Smooth muscle cell (in vitro differentiated cells): Measurements from ENCODE around the gene HDGFL2. TPM values are rescaled to one million over a fixed set of nuclear protein-coding genes. Genes with fewer than 3 reads are reported as not detected.

Source experiments
- DNase-seq: peaks from one replicate; lab custom pipeline; 2025; ENCODE audit not compliant: unreplicated experiment; lab: John Stamatoyannopoulos, UW
- H2AFZ ChIP-seq: fragments of 200-600 bp; sonication (generic); 2 replicates; pipeline ENCODE4 v1.6.0; 2016; ENCODE audit warnings: antibody characterized with exemption, low read depth, mild to moderate bottlenecking
- H3F3A ChIP-seq: fragments of 200-600 bp; sonication (generic); 2 replicates; pipeline ENCODE4 v1.6.0; 2017; ENCODE audit warnings: antibody characterized with exemption, low read depth
- H3K27ac ChIP-seq: fragments of 200-600 bp; sonication (generic); 2 replicates; pipeline ENCODE4 v1.5.1; 2016; ENCODE audit warnings: low read depth, mild to moderate bottlenecking
- H3K27me3 ChIP-seq: fragments of 200-600 bp; sonication (generic); 2 replicates; pipeline ENCODE4 v1.6.1; 2016; ENCODE audit warnings: low read depth, mild to moderate bottlenecking
- H3K36me3 ChIP-seq: fragments of 200-600 bp; sonication (generic); 2 replicates; pipeline ENCODE4 v1.5.1; 2016; ENCODE audit warnings: low read depth
- H3K4me1 ChIP-seq: fragments of 200-600 bp; sonication (generic); 2 replicates; pipeline ENCODE4 v1.5.1; 2016; ENCODE audit warnings: low read depth
- H3K4me2 ChIP-seq: fragments of 200-600 bp; sonication (generic); 2 replicates; pipeline ENCODE4 v1.6.0; 2016; ENCODE audit warnings: mild to moderate bottlenecking
- H3K4me3 ChIP-seq: fragments of 200-600 bp; sonication (generic); 2 replicates; pipeline ENCODE4 v1.5.1; 2016; ENCODE audit warnings: mild to moderate bottlenecking
- H3K79me2 ChIP-seq: fragments of 200-600 bp; sonication (generic); 2 replicates; pipeline ENCODE4 v1.6.0; 2016; ENCODE audit warnings: low read depth, mild to moderate bottlenecking
- H3K9ac ChIP-seq: fragments of 200-600 bp; sonication (generic); 2 replicates; pipeline ENCODE4 v1.6.0; 2016; ENCODE audit warnings: low read depth
- H3K9me3 ChIP-seq: fragments of 200-600 bp; sonication (generic); replicated peaks from 2 replicates; pipeline ENCODE4 v1.5.1; 2016; ENCODE audit warnings: low read depth
- H4K20me1 ChIP-seq: fragments of 200-600 bp; sonication (generic); 2 replicates; pipeline ENCODE4 v1.6.0; 2016; ENCODE audit warnings: low read depth
- WGBS: methylation state at CpG from one replicate; pipeline ENCODE4 v1.1.7; 2016; ENCODE audit warnings: low lambda C conversion rate; 5-methylcytosine and 5-hydroxymethylcytosine counted together
- polyA plus RNA-seq: library from polyadenylated mRNA; unstranded; fragments of >200 nt; fragmentation: Nextera tagmentation; extraction: Ambion mirVana; gene quantifications from 2 replicates; pipeline ENCODE4 v1.2.1, GENCODE V29; 2016
- total RNA-seq: library from RNA; depleted of rRNA; stranded (reverse); fragments of >200 nt; gene quantifications from 2 replicates; pipeline ENCODE4 v1.2.3, GENCODE V29; 2014
- TF ChIP-seq, protein P1 (sequence below): fragments of 200-600 bp; sonication (generic); IDR thresholded peaks from 2 replicates; pipeline ENCODE4 v1.5.1; 2017; ENCODE audit warnings: borderline replicate concordance, mild to moderate bottlenecking, antibody characterized with exemption; ENCODE audit not compliant: insufficient read depth, poor library complexity, severe bottlenecking

HDGFL2 gene
- total and polyA plus RNA-seq, 2 experiments from 2014 or later, result 27.9 to 94.1 TPM

DNA sequence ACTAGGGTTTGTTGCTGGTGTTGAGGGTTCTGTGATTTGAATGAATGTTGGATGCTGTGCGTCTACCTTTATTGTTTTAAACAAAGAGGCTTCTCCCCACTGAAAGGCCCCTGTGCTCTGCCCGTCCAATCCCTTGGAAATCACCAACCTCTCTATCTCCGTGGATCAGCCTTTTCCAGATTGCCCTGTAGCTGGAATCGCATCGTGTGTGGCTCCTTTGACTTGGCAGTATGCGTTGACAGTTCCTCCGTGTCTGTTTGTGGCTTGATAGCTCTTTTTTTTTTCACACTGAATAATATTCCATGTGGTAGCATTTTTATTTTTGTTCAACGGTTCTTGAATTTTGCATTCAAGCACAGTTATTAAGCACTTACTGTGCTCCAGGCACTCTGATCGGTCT, 37.7 kb upstream of the HDGFL2 start:
- Histone ChIP-seq H3K4me1 (no peaks in the 10 kb centered on the region), H3K27ac (no peak overlapping the region), H2AFZ (no peak overlapping the region), H3K27me3 (no peaks in the 10 kb centered on the region), H3K36me3 (no peaks in the 10 kb centered on the region), H3K9me3 (no peaks in the 10 kb centered on the region), H3K4me3 (no peak overlapping the region), H3K79me2 (no peaks in the 10 kb centered on the region), H3K4me2 (no peak overlapping the region), H3F3A (no peaks in the 10 kb centered on the region), H3K9ac (no peak overlapping the region), H4K20me1 (no peaks in the 10 kb centered on the region)
- DNase-seq, result no peak
- 97% methylated on average over 9 of the region's 9 CpGs for WGBS
- TF ChIP-seq, protein P1, sequence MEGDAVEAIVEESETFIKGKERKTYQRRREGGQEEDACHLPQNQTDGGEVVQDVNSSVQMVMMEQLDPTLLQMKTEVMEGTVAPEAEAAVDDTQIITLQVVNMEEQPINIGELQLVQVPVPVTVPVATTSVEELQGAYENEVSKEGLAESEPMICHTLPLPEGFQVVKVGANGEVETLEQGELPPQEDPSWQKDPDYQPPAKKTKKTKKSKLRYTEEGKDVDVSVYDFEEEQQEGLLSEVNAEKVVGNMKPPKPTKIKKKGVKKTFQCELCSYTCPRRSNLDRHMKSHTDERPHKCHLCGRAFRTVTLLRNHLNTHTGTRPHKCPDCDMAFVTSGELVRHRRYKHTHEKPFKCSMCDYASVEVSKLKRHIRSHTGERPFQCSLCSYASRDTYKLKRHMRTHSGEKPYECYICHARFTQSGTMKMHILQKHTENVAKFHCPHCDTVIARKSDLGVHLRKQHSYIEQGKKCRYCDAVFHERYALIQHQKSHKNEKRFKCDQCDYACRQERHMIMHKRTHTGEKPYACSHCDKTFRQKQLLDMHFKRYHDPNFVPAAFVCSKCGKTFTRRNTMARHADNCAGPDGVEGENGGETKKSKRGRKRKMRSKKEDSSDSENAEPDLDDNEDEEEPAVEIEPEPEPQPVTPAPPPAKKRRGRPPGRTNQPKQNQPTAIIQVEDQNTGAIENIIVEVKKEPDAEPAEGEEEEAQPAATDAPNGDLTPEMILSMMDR, result no peak

GRCh38 chr19:4436231-4436630, 35.9 kb upstream of the HDGFL2 start:
- no peak for DNase-seq
- TF ChIP-seq, protein P1, result no peak
- Histone ChIP-seq H3K27ac (no peak overlapping the region), H3K4me2 (no peak overlapping the region), H3K27me3 (no peaks in the 10 kb centered on the region), H3K36me3 (no peaks in the 10 kb centered on the region), H3K4me1 (no peaks in the 10 kb centered on the region), H3K9me3 (no peaks in the 10 kb centered on the region), H3K4me3 (no peak overlapping the region), H4K20me1 (no peaks in the 10 kb centered on the region), H3K79me2 (no peaks in the 10 kb centered on the region), H3F3A (no peaks in the 10 kb centered on the region), H3K9ac (no peak overlapping the region), H2AFZ (no peak overlapping the region)
- 96% methylated on average over 7 of the region's 7 CpGs for WGBS

DNA sequence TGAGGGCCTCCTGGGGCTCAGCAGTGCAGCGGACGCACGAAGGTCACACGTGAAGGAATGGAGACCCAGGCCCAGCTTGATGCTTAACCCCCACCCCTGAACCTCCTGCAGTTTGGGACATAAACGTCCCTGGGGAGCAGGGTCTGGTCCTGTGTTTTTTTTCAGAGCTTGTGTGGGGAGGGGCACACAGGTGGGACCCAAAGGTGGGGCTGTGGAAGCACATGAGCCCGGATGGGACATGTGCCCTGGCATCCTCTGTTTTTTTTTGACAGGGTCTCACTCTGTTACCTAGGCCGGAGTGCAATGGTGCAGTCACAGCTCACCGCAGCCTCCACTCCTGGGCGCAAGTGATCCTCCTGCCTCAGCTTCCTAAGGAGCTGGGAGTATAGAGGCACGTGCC, 35.0 kb upstream of the HDGFL2 start:
- no peaks in the 10 kb centered on the region for H3K36me3 ChIP-seq
- H3F3A ChIP-seq, result no peaks in the 10 kb centered on the region
- TF ChIP-seq, protein P1, result no peak
- H3K79me2 ChIP-seq, result no peaks in the 10 kb centered on the region
- H3K4me2 ChIP-seq, result no peak overlapping the region
- WGBS, result 96% methylated on average over 9 of the region's 10 CpGs
- H3K9me3 ChIP-seq, result no peaks in the 10 kb centered on the region
- no peak for DNase-seq
- no peak overlapping the region for H3K9ac ChIP-seq
- H3K4me1 ChIP-seq, result no peaks in the 10 kb centered on the region
- no peaks in the 10 kb centered on the region for H4K20me1 ChIP-seq
- H3K27me3 ChIP-seq, result no peaks in the 10 kb centered on the region
- H2AFZ ChIP-seq, result no peak overlapping the region
- H3K27ac ChIP-seq, result no peak overlapping the region
- H3K4me3 ChIP-seq, result no peak overlapping the region

- no peak overlapping the region for H3K9ac ChIP-seq
- no peak overlapping the region for H2AFZ ChIP-seq
- WGBS, result 93% methylated on average over 12 of the region's 12 CpGs
- TF ChIP-seq, protein P1, result no peak
- no peak overlapping the region for H3K27ac ChIP-seq
- no peaks in the 10 kb centered on the region for H3K79me2 ChIP-seq
- no peaks in the 10 kb centered on the region for H3K27me3 ChIP-seq
- no peak overlapping the region for H3K4me2 ChIP-seq
- no peaks in the 10 kb centered on the region for H4K20me1 ChIP-seq
- no peak for DNase-seq
- H3K9me3 ChIP-seq, result no peaks in the 10 kb centered on the region
- no peaks in the 10 kb centered on the region for H3K36me3 ChIP-seq
- H3F3A ChIP-seq, result no peaks in the 10 kb centered on the region
- no peak overlapping the region for H3K4me3 ChIP-seq
- H3K4me1 ChIP-seq, result no peaks in the 10 kb centered on the region
Observed at GRCh38 chr19:4439243-4439642, 32.9 kb upstream of the HDGFL2 start.
